SIG-M5 treated with dmso at 0.1 percent for 504 hours (cell line): ENCODE data around the gene EVI5L.
"Not testable (repeated sequence)": the region's sequence is repeated elsewhere in the genome, so short reads cannot be mapped to it uniquely, and the experiment has no call there.

ENCODE experiments used
- DNase-seq: peaks from one replicate; lab custom pipeline; 2025; ENCODE audit not compliant: unreplicated experiment; lab: John Stamatoyannopoulos, UW

The EVI5L gene

DNA sequence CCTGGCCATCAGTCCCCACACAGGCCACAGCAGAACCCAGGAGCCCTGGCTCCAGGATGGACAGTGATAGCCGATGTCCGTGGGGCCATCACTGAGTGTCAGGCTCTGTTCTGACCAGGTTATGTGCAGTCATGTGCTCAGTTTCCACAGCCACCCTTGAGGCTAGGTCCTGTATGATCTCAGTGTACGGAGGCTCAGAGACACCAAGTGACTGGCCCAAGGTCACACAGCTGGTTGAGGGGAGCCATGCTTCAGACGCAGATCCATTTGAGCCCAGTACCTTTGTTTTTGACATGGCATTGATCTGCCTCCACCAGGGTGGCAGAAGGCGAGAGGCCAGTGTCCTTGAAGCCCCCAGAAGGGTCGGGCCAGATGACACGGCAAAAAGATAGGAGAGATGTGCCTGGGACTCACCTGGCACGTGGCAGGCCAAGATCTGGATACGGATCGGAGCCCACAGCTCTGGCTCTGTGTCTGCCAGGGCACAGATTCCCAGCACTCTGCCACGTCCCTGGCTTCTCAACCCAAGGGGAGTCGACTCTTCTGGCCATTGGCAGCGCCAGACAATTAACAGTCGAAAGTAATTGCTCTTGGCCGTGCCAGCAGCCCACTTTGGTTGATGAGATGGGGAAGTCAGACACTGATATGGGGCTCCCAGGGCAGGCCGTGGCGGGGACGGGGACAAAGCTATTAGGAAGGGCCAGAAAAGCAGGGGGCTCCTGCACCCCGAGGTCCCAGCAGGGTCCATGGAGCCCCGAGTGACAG, 15.6 kb downstream of the EVI5L start:
- no peak for DNase-seq

DNA sequence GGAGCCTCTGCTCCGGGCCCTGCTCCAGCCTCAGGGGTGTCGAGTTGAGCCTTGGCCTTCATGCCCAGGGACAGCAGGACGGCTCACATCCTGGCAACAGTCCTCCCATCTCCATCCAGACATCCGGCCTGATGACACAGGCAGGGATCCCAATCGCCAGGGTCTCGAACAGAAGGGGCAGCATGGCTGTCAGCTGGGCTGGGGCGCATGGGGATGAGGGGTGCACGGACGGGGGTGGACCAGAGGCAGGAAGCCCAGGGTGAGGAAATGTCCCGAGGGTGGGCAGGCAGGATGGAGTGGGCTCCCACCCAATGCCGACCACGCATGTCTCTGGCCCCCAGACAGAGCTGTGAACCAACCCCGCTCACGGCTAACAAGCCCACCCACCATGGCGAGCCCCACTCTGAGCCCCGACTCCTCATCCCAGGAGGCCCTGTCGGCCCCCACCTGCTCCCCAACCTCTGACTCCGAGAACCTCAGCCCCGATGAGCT, 16.2 kb downstream of the EVI5L start:
- DNase-seq = no peak

DNA sequence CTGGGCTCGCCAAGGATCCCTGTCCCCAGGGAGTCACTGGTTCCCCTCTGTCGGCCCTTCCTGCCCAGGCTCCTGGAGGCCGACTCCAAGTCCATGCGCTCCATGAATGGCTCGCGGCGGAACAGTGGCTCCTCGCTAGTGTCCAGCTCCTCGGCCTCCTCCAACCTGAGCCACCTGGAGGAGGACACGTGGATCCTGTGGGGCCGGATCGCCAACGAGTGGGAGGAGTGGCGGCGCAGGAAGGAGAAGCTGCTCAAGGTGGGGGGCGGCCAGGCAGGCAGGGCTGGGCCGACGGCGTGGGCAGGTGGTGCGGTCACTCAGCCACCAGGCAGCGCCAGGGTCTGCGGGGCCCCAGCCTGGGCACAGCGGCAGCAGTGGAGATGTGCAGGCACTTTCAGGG, 17.6 kb downstream of the EVI5L start:
- DNase-seq = no peak

DNA sequence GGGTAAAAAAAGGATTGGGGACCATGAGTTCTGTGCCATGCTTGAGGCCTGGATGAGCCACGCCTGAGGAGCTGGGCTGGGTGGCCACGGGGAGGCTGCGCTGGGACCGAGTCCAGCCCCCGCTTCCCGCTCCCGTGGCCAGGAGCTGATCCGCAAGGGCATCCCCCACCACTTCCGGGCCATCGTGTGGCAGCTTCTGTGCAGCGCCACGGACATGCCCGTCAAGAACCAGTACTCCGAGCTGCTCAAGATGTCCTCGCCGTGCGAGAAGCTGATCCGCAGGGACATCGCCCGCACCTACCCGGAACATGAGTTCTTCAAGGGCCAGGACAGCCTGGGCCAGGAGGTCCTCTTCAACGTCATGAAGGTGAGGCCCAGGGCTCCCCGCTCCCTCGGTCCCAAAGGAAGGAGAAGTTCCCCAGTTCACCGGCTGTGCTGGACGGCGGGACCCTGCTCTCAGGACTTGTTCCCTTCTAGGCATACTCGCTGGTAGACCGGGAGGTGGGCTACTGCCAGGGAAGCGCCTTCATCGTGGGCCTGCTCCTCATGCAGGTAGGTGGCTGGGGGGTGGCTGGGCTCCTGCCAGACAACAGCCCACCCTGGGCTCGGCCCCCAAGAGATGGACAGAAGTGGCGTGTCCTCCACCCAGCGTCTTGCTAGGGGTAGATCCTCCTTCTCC, 18.9 kb downstream of the EVI5L start:
- DNase-seq = no peak

DNA sequence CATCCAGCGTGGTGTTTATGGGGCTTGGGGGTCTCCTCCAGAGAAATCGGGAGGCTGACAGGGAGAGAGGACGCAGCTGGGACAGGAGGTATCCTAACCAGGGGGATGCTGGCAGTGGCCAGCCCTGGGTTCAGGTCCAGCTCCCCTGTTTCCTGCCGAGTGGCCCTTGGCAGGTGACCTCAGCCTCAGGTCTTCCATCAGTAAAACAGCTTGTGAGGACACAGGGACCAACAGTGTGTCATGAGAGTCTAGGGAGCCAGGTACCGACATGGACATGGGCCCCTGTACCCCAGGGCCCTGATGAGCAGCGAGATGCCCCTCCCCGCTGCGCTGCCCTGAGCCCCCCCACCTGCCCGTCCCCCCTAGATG, 19.6 kb downstream of the EVI5L start:
- DNase-seq = no peak

DNA sequence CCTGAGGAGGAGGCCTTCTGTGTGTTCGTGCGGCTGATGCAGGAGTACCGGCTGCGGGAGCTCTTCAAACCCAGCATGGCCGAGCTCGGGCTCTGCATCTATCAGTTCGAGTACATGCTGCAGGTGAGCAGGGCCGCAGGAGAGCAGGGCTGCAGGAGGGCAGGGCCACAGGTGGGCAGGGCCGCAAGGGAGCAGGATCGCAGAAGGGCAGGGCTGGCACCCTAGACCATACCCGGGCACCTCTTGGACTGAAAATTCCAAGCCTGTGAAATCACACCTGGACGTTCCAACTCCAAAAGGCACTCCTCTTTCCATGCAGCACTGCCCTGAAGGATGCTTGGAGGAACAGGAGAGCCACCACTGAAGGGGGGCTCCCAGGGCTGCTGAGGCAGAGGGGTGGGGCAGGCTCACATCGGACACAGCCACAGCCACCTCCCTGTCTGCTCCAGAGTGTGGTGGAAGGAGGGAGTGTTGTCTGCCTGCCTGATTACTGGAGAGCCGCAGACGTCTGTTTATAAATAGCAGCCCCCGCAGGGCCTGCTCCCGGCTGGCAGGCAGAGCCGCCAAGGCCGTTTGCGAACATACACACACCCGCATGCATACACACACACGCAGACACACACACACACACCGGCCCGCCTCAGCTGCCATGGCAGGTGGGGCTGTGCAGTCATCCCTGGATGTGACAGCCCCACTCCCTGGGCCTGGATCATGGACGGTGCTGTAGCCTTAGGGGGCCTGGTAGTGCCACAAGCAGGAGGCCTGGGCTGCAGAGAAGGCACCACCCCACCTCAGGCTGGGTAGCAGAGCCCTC, 20.2 kb downstream of the EVI5L start:
- DNase-seq = no peak

DNA sequence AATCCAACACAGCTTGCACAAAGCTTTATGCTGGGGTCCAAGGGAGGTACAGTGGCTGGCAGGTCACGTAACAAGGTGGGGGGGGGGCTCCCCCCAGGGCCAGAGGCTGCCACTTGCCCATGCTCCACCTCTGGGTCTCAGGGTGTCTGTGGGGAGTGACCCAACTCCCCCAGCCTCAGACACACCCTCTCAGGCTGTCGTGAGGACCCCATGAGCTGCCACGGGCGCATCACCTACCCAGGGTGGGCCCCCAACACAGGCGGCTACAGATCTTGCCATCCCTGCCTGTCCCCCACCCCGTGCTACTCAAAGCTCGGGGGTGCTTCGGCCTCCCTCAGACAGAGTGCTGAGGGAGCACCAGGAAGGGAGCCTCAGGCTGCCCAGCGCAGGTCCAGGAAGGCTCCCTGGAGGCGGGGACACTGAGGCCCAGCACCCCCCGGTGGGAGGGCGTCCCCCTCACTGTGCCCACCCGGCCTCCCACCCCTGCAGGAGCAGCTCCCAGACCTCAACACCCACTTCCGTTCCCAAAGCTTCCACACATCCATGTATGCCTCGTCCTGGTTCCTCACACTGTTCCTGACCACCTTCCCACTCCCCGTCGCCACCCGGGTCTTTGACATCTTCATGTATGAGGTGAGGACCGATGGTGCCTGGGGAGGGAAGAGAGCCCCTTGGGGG, 21.1 kb downstream of the EVI5L start:
- DNase-seq = no peak

DNA sequence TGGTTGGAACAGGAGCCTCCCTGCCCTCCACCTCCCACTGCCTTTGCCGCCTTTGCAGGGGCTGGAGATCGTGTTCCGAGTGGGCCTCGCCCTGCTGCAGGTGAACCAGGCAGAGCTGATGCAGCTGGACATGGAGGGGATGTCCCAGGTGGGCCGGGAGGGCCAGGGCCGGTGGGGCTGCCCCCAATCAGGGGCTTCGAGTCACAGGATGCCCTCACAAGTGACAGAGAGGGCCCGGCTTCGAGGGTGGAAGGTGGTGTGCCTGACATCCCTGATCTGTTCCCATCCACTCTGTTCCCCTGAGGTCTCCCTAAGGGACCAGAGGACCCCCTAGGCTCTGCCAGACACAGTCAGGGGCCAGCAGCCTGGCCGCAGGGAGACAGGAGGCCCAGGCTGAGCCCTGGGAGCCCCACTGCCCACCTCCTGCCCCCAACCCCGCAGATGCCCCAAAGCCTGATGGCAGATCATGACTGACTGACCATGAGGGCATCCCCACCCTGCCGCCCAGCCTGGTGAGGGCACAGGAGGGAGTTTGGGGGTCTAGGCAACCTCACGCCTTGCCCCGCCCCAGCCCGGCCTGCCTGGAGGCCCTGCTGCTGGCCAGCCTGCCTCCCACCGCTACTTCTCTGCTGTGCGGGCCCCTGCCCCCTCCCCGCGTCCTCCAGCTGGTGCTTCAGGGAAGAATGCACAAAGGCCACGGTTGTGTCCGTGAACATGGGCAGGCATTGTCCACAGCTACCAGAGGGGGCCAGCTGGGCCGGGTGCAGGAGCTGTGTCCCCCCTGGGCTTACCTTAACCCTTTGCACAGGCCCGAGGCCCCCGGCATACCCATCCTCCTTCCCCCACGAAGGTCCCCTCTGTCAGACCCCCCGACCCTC, 21.8 kb downstream of the EVI5L start:
- no peak for DNase-seq

DNA sequence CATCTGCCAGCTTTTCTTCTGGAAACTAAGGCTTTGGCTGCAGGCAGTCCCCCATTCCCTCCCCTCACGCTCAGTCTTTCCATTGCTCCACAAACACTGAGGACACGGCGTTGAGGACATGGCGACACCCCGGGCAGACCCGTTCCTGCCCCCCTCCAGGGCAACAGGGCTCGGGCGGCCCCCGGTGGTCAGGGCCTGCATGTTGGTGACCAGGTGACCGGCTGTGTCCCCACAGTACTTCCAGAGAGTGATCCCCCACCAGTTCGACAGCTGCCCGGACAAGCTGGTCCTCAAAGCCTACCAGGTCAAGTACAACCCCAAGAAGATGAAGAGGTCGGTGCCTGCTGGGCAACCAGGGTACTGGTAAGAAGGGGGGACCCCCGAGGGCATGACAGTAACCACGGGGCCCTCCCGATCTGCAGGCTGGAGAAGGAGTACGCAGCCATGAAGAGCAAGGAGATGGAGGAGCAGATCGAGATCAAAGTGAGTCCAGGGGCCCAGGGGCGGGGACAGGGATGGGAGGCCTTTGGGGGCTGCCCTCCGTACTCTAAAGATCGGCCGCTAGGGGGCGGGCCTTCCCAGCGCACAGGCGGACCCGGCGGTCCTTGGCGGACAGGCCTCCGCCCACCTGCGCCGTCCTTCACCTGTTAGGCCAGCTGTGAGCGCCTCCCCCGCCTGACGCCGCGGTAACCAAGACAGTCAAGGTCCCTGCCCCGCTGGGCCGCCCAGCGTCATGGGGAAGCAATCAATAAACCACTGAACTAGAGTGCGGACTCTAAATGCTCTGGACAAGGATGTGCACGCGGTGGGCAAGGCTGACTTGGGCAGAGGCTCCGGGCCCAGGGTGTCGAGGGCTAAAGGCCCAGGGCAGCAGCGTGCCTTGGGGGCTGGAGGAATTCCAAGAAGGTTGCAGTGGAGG, 23.1 kb downstream of the EVI5L start:
- peak; percentile 51 for DNase-seq

DNA sequence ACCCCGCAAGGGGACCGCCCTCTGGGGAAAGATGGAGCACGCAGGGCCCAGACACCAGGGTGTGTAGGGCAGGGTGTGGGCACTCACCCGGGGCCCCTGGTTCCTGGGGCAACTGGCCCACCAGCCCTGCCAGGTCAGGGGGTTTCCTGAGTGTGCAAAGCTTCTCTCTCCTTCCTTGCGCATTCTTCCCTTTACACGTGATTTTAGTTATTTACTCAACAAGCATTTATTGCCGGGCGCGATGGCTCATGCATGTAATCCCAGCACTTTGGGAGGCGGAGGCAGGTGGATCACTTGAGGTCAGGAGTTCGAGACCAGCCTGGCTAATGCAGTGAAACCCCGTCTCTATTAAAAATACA, 23.7 kb downstream of the EVI5L start:
- no peak for DNase-seq

DNA sequence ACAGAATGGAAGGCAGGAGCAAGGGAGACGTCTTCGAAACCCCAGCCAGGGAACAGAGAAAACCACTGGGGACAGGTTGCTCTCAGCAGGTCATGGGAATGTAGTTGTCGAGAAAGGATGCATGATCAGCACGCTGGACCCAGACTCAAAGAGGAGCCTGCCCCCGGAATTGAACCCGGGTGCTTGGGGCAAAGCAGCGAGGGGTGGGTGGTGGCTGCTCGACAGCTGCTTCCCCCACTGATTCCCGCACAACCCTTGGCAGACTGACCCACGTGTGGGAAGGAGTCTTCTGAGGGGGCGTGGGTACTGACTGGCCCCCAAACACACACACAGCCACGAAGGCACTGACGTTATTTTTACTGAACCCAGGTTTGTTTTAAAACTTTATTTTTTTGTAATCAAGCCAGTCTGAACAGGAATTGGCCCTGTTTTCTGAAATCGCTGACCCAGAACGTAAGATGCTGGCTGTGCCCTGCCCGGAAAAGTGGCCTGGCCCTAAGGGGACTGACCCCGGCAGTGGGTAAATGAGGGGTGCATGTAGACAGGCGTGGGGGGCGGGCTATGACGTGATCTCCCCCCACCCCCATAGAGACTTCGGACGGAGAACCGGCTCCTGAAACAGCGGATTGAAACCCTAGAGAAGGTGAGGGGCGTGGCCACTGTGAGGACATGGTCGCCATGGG, 25.5 kb downstream of the EVI5L start:
- no peak for DNase-seq

DNA sequence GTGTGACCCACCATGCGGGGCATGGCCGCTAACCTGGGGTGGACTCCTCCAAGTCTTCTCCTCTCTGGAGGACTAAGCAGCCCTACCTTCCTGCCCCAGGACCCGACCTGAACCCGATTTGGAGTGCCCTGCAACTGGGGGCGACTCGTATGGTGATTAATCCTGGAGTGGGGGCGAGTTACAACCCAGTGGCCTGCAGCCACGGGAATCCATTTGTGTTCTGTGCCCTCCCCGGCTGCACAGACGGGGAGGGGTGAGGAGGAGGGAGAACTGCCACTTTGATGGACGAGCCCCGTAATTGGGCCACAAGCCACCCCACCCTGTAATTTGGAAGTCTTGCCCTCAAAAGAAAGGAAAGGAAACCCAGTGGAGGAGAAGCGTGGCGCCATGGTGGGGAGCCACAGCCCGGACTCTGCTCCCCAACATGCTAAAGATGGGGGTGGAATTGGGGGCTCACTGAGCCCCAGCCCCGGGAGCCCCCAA, 26.1 kb downstream of the EVI5L start:
- no peak for DNase-seq

DNA sequence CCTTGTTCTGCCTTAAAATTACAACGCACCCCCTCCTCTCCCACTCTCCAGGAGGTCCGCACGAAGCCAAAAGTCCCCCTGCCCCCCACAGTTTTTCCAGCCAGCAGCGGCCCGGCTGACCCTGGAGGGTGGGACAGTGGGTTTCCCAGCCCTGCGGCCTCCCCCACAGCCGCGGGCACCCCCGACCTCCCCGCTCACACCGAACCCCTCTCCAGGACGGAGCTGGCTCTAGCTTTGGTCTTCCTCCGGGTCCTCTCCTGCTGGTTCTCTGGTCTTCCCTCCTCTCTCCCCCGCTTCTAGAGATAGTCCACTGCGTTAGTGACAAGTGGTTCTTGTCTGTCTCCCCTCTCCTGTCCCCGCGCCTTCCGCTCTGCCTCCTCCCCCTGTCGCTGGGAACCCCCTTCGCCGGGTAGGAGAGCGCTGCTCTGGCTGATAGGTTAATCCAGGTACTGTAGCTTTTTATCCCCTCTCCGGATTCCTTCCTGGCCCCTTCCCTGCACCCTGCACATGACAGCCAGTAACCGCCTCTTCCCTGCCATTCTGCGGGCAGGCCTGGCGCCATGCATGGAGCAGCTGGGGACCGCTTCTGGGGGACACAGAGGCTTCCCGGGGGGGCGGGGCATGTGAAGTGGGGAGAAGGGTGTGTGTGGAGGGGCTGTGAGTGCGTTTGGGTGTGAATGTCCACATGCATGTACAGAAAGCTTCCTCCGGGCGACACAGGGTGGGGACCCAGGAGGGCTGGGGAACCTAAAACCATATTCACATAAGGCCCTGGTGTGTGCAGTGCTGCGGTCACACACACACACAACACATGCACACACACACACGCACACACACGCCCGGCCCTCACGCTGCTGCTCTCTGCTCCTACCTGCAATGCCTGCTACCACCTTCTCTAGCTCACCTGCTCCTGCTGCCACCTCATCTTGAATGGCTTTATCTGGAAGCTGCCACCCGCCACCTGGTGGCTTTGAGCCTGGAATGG, 27.0 kb downstream of the EVI5L start:
- DNase-seq = no peak

DNA sequence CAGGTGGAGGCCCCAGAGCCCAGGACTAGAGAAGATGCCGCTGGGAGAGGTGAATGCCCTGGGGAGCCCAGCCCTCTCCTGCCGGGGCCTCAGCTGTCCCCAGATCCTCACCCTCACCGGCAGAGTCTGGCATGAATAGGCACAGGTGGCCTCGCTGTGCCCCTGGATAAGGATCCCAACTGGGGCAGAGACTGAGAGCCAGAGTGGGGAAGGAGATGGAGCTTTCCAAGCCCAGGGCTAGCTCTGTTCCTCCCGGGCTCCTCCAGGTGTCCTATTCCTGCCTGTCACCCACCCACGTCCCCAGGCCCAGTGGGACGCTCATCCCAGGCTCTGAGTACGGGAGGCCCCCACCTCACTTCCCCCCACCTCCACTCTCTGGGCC, 27.7 kb downstream of the EVI5L start:
- DNase-seq = no peak

DNA sequence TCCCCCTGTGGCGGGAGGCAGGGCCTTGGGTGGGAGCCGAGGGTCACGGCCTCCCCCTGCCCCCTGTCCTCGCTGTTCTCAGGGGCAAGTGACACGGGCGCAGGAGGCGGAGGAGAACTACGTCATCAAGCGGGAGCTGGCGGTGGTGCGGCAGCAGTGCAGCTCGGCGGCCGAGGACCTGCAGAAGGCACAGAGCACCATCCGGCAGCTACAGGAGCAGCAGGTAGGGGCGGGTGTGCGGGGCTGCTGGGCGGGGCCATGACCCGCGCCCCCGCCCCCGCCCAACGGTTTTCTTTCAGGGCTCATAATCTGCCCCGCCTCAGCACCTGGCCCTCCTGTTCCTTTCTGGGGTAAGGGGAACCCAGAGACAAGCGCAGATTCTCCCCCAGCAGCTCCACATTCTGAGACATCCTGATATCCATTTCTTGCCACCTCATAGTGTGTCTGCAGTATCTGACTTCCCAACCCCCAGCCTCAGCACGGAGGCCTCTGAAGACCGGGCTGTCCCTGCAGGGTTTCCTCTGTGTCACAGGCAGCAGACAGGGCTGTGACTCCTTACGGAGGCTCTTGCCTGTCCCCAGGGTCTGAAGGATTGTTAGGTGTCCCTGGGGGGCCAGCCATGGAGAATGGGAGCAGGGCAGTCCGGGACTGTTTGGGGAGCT, 28.2 kb downstream of the EVI5L start:
- DNase-seq = no peak

DNA sequence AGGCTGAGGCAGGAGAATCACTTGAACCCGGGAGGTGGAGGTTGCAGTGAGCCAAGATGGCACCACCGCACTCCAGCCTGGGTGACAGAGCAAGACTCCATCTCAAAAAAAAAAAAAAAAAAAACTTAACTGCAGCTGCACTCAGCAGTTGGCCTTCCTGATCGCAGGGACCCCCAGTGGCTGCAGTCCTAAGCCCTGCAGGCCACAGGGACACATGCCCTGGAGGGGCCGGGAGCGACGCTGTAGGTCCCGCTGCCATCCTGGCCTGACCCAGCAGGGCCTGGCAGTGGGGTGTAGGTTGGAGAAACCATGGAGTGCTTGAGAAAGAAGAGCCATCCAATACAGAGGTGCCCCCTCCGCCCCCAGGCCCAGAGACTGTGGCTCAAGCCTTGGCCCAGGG, 29.1 kb downstream of the EVI5L start:
- DNase-seq = not testable (repeated sequence)
